Tibial nerve (tissue), 4 donors: ENCODE measurements around the gene DOCK9. TPM values are rescaled to one million over a fixed set of nuclear protein-coding genes. Genes with fewer than 3 reads are reported as not detected.

Experiments
- DNase-seq, 2 donors: peaks; one replicate each; pipeline ENCODE4 v3.0.0-alpha.2; 2019; ENCODE audit warnings: low spot score in 2 of 2
- H3K27ac ChIP-seq, 4 donors: fragments of 200-600 bp; sonication (generic) in 3 of 4; one replicate each; pipeline ENCODE4 v1.5.1; 2017 to 2019; ENCODE audit warnings: mild to moderate bottlenecking in 1 of 4
- H3K27me3 ChIP-seq, 2 donors: fragments of 200-600 bp; sonication (generic) in 1 of 2; one replicate each; pipeline versions ENCODE4 v1.5.1 to v1.6.0; 2017 to 2019
- H3K36me3 ChIP-seq, 3 donors: fragments of 200-600 bp; sonication (generic); one replicate each; pipeline ENCODE4 v1.5.1; 2018 to 2019
- H3K4me1 ChIP-seq, 4 donors: fragments of 200-600 bp; sonication (generic) in 3 of 4; one replicate each; pipeline ENCODE4 v1.5.1; 2017 to 2019
- H3K4me3 ChIP-seq, 4 donors: fragments of 200-600 bp; sonication (generic) in 3 of 4; one replicate each; pipeline ENCODE4 v1.5.1; 2017 to 2019; ENCODE audit warnings: mild to moderate bottlenecking in 1 of 4, moderate library complexity in 1 of 4
- H3K9me3 ChIP-seq, 4 donors: fragments of 200-600 bp; sonication (generic) in 3 of 4; one replicate each; pipeline ENCODE4 v1.5.1; 2017 to 2019
- CTCF ChIP-seq, 5 experiments: fragments of 200-600 bp in 3 of 5; fragments of 450-650 bp in 2 of 5; sonication (generic) in 3 of 5; IDR thresholded peaks; one replicate each; pipeline ENCODE4 v1.5.1; 2016 to 2019; ENCODE audit warnings: antibody characterized with exemption in 5 of 5, mild to moderate bottlenecking in 3 of 5, moderate library complexity in 2 of 5
- EP300 ChIP-seq, 2 donors: sonication (generic); formaldehyde crosslinking; IDR thresholded peaks; one replicate each; pipeline ENCODE4 v1.6.1; 2017; ENCODE audit warnings: antibody characterized with exemption in 2 of 2, mild to moderate bottlenecking in 1 of 2
- POLR2A ChIP-seq, 2 donors: fragments of 450-650 bp; IDR thresholded peaks; one replicate each; pipeline ENCODE4 v1.6.1; 2017; ENCODE audit warnings: antibody characterized with exemption in 2 of 2, mild to moderate bottlenecking in 2 of 2, moderate library complexity in 2 of 2
- WGBS, 2 donors: methylation state at CpG; one replicate each; pipeline ENCODE4 v1.1.5; 2018; 5-methylcytosine and 5-hydroxymethylcytosine counted together
- total RNA-seq, 4 donors: library from RNA; depleted of rRNA; stranded (reverse); fragments of >200 nt; gene quantifications; one replicate each; pipeline ENCODE4 v1.1.0, GENCODE V29; 2016

Gene DOCK9
- total RNA-seq, 4 donors from 2014 or later: 147 to 258 (median 243) TPM

GRCh38 chr13:98779695-98780094 lies 198.2 kb downstream of the DOCK9 start:
- TF ChIP-seq EP300 (IDR thresholded peaks at IDR 0.05) (no peak), CTCF (IDR thresholded peaks at IDR 0.05) (no peak), POLR2A (IDR thresholded peaks at IDR 0.05) (no peak)
- no peaks in the 10 kb centered on the region for H3K36me3 ChIP-seq
- no peaks in the 10 kb centered on the region for H3K9me3 ChIP-seq
- no peak for DNase-seq
- WGBS, 2 donors: 84 to 95% methylated on average over 1 of the region's 1 CpG
- H3K27ac ChIP-seq: no peak overlapping the region
- no peaks in the 10 kb centered on the region for H3K27me3 ChIP-seq
- H3K4me3 ChIP-seq: no peak overlapping the region
- H3K4me1 ChIP-seq: no peaks in the 10 kb centered on the region

- WGBS, 2 donors: 68 to 77% methylated on average over 8 of the region's 8 CpGs
- Histone ChIP-seq H3K27ac (no peak overlapping the region), H3K27me3 (no peaks in the 10 kb centered on the region), H3K9me3 (no peaks in the 10 kb centered on the region), H3K36me3 (no peaks in the 10 kb centered on the region), H3K4me1 (no peaks in the 10 kb centered on the region), H3K4me3 (no peak overlapping the region)
- no peak for DNase-seq
- TF ChIP-seq EP300 (IDR thresholded peaks at IDR 0.05): no peak
- TF ChIP-seq CTCF (IDR thresholded peaks at IDR 0.05): no peak
Observed at GRCh38 chr13:98778749-98779148, 199.1 kb downstream of the DOCK9 start.

GRCh38 chr13:98776644-98777043 lies 201.2 kb downstream of the DOCK9 start:
- Histone ChIP-seq H3K4me3 (no peak overlapping the region), H3K9me3 (no peaks in the 10 kb centered on the region), H3K36me3 (no peaks in the 10 kb centered on the region), H3K27me3 (no peaks in the 10 kb centered on the region), H3K27ac (no peak overlapping the region), H3K4me1 (no peaks in the 10 kb centered on the region)
- DNase-seq: no peak
- 59 to 62% methylated on average over 5 of the region's 5 CpGs for WGBS, 2 donors
- TF ChIP-seq CTCF (IDR thresholded peaks at IDR 0.05) (no peak), POLR2A (IDR thresholded peaks at IDR 0.05) (no peak), EP300 (IDR thresholded peaks at IDR 0.05) (no peak)

- Histone ChIP-seq H3K27me3 (no peaks in the 10 kb centered on the region), H3K4me1 (no peaks in the 10 kb centered on the region), H3K36me3 (no peaks in the 10 kb centered on the region), H3K9me3 (no peaks in the 10 kb centered on the region), H3K4me3 (no peak overlapping the region), H3K27ac (no peak overlapping the region)
- DNase-seq: no peak
- WGBS, 2 donors: 90 to 92% methylated on average over 20 to 22 of the region's 22 CpGs
- TF ChIP-seq CTCF (IDR thresholded peaks at IDR 0.05) (no peak), EP300 (IDR thresholded peaks at IDR 0.05) (no peak), POLR2A (IDR thresholded peaks at IDR 0.05) (no peak)
Observed at GRCh38 chr13:98775844-98776598, 201.8 kb downstream of the DOCK9 start.

- TF ChIP-seq POLR2A (IDR thresholded peaks at IDR 0.05) (no peak), EP300 (IDR thresholded peaks at IDR 0.05) (no peak), CTCF (IDR thresholded peaks at IDR 0.05) (no peak)
- Histone ChIP-seq H3K36me3 (no peaks in the 10 kb centered on the region), H3K9me3 (no peaks in the 10 kb centered on the region), H3K4me3 (no peak overlapping the region), H3K27ac (no peak overlapping the region), H3K4me1 (no peaks in the 10 kb centered on the region), H3K27me3 (no peaks in the 10 kb centered on the region)
- DNase-seq: no peak
- WGBS, 2 donors: 83 to 90% methylated on average over 14 of the region's 15 CpGs
Observed at GRCh38 chr13:98775386-98775785, 202.5 kb downstream of the DOCK9 start.
